ENCODE data around the gene MAPK7. TPM values are rescaled to one million over a fixed set of nuclear protein-coding genes. Genes with fewer than 3 reads are reported as not detected.

MAPK7 gene
- total RNA-seq, 1 experiment from 2014 or later = 20.8 TPM

DNA sequence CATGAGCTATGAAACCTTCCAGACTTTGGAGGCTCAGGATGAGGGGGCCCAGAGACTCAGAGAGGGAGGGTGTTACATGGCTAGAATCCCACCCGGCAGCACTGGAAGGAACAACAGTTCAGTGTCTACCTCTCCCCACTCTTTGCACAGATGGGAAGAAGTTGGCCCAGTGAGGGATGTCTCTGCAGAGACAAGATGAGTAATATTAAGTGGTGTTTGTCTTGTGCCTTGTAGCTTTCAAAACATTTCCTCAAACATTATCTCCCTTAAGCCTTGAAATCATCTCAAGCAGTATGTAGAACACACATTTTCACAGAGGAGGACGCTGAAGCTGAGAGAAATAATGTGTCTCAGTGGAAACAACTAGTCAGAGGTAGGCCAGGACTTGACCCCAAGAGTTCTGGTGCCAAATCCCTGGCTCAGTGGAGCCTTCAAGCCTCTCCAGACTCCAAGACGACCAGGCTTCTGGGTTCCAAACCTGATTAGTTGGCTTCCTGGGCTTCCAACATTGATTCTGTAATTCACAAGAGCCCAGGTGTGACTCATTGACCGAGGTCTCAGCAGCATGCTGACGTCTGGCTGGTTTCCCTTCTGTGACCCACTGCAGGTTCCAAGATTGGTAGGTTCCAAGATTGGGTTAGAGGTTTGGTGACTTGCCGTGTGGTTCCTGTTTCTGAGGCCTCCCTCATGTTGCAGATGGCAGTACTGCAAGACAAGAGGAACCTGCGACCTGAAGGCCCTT is 40.1 kb downstream of the MAPK7 start:
- H3K36me3 Mint-ChIP-seq (ENCODE audit: insufficient read depth, unreplicated experiment) = no peaks in the 10 kb centered on the region
- no TSS peak for BruUV-seq (replicated peaks)
- H3K27me3 Mint-ChIP-seq (ENCODE audit: insufficient read depth, unreplicated experiment) = peaks cover 2% of the 10 kb centered on the region
- no peak overlapping the region for H3K4me3 Mint-ChIP-seq (ENCODE audit: unreplicated experiment)
- no peaks in the 10 kb centered on the region for H3K4me1 ChIP-seq
- TF ChIP-seq, protein P1, sequence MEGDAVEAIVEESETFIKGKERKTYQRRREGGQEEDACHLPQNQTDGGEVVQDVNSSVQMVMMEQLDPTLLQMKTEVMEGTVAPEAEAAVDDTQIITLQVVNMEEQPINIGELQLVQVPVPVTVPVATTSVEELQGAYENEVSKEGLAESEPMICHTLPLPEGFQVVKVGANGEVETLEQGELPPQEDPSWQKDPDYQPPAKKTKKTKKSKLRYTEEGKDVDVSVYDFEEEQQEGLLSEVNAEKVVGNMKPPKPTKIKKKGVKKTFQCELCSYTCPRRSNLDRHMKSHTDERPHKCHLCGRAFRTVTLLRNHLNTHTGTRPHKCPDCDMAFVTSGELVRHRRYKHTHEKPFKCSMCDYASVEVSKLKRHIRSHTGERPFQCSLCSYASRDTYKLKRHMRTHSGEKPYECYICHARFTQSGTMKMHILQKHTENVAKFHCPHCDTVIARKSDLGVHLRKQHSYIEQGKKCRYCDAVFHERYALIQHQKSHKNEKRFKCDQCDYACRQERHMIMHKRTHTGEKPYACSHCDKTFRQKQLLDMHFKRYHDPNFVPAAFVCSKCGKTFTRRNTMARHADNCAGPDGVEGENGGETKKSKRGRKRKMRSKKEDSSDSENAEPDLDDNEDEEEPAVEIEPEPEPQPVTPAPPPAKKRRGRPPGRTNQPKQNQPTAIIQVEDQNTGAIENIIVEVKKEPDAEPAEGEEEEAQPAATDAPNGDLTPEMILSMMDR (IDR thresholded peaks at IDR 0.05; ENCODE audit: insufficient read depth in 1 of 2, low read depth in 1 of 2, low read length in 1 of 2, severe bottlenecking in 1 of 2, unreplicated experiment in 1 of 2) = no peak
- no peaks in the 10 kb centered on the region for H3K9me3 Mint-ChIP-seq (ENCODE audit: unreplicated experiment)
- intact Hi-C loops (cut with micrococcal nuclease; ENCODE audit: unreplicated experiment) = no loop called here
- DNase-seq = no peak
- H3K9me3 ChIP-seq = no peaks in the 10 kb centered on the region
- no peaks in the 10 kb centered on the region; the same call in 1 of the 2 replicates for H3K27me3 ChIP-seq (replicated peaks; ENCODE audit: control insufficient read depth, insufficient read depth, low read length)
- no peak overlapping the region for H3K4me3 ChIP-seq (ENCODE audit: low read depth, low read length)
- H3K36me3 ChIP-seq (ENCODE audit: control insufficient read depth, insufficient read depth, low read length) = no peaks in the 10 kb centered on the region
- CTCF ChIA-PET = no interaction called here
- no peaks in the 10 kb centered on the region for H3K4me1 Mint-ChIP-seq (ENCODE audit: low read depth, unreplicated experiment)
- POLR2A ChIA-PET = no interaction called here
- H3K27ac Mint-ChIP-seq (ENCODE audit: unreplicated experiment) = no peak overlapping the region

DNA sequence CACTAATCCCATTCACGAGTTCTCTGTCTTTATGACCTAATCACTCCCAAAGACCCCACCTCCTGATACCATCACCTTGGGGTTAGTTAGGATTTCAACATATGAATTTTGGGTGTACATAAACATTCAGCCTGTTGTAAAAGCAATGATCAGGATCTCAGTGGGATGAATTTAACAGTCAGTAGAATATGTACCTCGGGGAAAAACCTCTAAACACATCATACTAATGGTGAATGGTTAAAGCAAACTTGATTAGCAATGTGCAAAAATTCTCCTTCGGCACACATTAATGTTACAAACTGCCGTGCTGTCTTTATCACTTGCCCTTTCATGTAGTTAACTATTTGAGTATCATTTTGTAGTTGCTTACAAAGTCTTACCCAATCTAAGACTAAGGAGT is 42.9 kb downstream of the MAPK7 start:
- no peaks in the 10 kb centered on the region for H3K9me3 Mint-ChIP-seq (ENCODE audit: unreplicated experiment)

DNA sequence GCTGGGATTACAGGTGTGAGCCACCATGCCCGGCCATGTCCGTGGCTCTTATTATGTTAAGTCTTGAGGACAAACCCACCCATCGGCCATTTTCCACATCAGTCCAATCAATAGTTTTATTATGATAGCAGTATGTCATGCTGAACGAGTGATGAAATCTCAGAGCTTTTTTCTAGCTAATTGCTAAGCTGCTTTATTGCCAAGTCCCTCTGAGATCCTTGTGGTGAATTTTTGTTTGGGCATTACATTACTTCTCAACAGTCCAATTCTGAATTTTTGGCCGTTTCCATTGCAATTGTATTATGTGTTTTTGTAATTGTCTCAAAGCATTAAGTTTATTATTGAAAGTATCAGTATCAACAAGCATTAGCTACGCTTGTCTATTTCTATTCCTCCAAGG is 43.6 kb downstream of the MAPK7 start:
- no peak for DNase-seq
- intact Hi-C loops (cut with micrococcal nuclease; ENCODE audit: unreplicated experiment) = no loop called here
- H3K36me3 Mint-ChIP-seq (ENCODE audit: insufficient read depth, unreplicated experiment) = no peaks in the 10 kb centered on the region

More for the DNA sequence above, 42.9 kb downstream of the MAPK7 start:
- POLR2A ChIA-PET = no interaction called here
- no peak for DNase-seq
- Histone ChIP-seq H3K27me3 (replicated peaks; ENCODE audit: control insufficient read depth, insufficient read depth, low read length) (no peaks in the 10 kb centered on the region; the same call in 1 of the 2 replicates), H3K9me3 (no peaks in the 10 kb centered on the region), H3K4me1 (peaks cover 7% of the 10 kb centered on the region; the same call in 1 of the 2 replicates), H3K36me3 (ENCODE audit: control insufficient read depth, insufficient read depth, low read length) (no peaks in the 10 kb centered on the region), H3K4me3 (ENCODE audit: low read depth, low read length) (no peak overlapping the region)
- peaks cover 2% of the 10 kb centered on the region for H3K27me3 Mint-ChIP-seq (ENCODE audit: insufficient read depth, unreplicated experiment)
- intact Hi-C loops (cut with micrococcal nuclease; ENCODE audit: unreplicated experiment) = no loop called here
- no peak overlapping the region for H3K4me3 Mint-ChIP-seq (ENCODE audit: unreplicated experiment)
- no TSS peak for BruUV-seq (replicated peaks)
- H3K36me3 Mint-ChIP-seq (ENCODE audit: insufficient read depth, unreplicated experiment) = no peaks in the 10 kb centered on the region
- TF ChIP-seq, protein P1 (IDR thresholded peaks at IDR 0.05; ENCODE audit: insufficient read depth in 1 of 2, low read depth in 1 of 2, low read length in 1 of 2, severe bottlenecking in 1 of 2, unreplicated experiment in 1 of 2) = no peak
- no peak overlapping the region for H3K27ac Mint-ChIP-seq (ENCODE audit: unreplicated experiment)
- CTCF ChIA-PET = no interaction called here
- peaks cover 12% of the 10 kb centered on the region for H3K4me1 Mint-ChIP-seq (ENCODE audit: low read depth, unreplicated experiment)

More for the DNA sequence above, 43.6 kb downstream of the MAPK7 start:
- H3K36me3 ChIP-seq (ENCODE audit: control insufficient read depth, insufficient read depth, low read length) = no peaks in the 10 kb centered on the region
- peaks cover 7% of the 10 kb centered on the region; the same call in 1 of the 2 replicates for H3K4me1 ChIP-seq
- no peaks in the 10 kb centered on the region for H3K9me3 ChIP-seq
- H3K4me3 ChIP-seq (ENCODE audit: low read depth, low read length) = no peak overlapping the region
- ChIA-PET CTCF (no interaction called here), POLR2A (no interaction called here)
- Mint-ChIP-seq H3K4me3 (ENCODE audit: unreplicated experiment) (no peak overlapping the region), H3K4me1 (ENCODE audit: low read depth, unreplicated experiment) (peaks cover 12% of the 10 kb centered on the region), H3K27ac (ENCODE audit: unreplicated experiment) (no peak overlapping the region), H3K27me3 (ENCODE audit: insufficient read depth, unreplicated experiment) (peaks cover 2% of the 10 kb centered on the region), H3K9me3 (ENCODE audit: unreplicated experiment) (no peaks in the 10 kb centered on the region)
- H3K27me3 ChIP-seq (replicated peaks; ENCODE audit: control insufficient read depth, insufficient read depth, low read length) = no peaks in the 10 kb centered on the region; the same call in 1 of the 2 replicates
- TF ChIP-seq, protein P1 (IDR thresholded peaks at IDR 0.05; ENCODE audit: insufficient read depth in 1 of 2, low read depth in 1 of 2, low read length in 1 of 2, severe bottlenecking in 1 of 2, unreplicated experiment in 1 of 2) = no peak
- BruUV-seq (replicated peaks) = no TSS peak
